Measurements from ENCODE around the gene APOOL. TPM values are rescaled to one million over a fixed set of nuclear protein-coding genes. Genes with fewer than 3 reads are reported as not detected.
A peak's percentile ranks its signal among the peaks of the same experiment; 100 is the strongest.
"Not testable (repeated sequence)": the region's sequence is repeated elsewhere in the genome, so short reads cannot be mapped to it uniquely, and the experiment has no call there.

The APOOL gene
- total RNA-seq, 2 experiments from 2014 or later: 15.4 to 16.5 TPM

DNA sequence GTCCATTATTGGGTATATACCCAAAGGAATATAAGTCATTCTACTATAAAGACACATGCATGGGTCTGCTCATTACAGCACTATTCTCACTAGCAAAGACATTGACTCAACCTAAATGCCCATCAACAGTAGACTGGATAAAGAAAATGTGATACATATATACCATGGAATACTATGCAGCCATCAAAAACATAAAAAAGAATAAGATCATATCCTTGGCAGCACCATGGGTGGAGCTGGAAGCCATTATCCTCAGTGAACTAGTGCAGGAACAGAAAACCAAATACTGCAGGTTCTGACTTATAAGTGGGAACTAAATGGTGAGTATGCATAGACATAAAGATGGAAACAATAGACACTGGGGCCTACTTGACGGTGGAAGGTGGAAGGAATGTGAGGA is 2.3 kb upstream of the APOOL start:
- Mint-ChIP-seq H3K4me3 (no peak overlapping the region), H3K27ac (no peak overlapping the region), H3K9me3 (no peaks in the 10 kb centered on the region), H3K4me1 (ENCODE audit: low read depth) (peaks cover 12% of the 10 kb centered on the region), H3K36me3 (ENCODE audit: low read depth) (no peaks in the 10 kb centered on the region), H3K27me3 (no peaks in the 10 kb centered on the region)
- CTCF ChIA-PET: no interaction called here
- intact Hi-C loops (cut with micrococcal nuclease): no loop called here
- DNase-seq (no peak), ATAC-seq (no peak)
- POLR2A ChIA-PET: no interaction called here
- TF ChIP-seq, protein P1, sequence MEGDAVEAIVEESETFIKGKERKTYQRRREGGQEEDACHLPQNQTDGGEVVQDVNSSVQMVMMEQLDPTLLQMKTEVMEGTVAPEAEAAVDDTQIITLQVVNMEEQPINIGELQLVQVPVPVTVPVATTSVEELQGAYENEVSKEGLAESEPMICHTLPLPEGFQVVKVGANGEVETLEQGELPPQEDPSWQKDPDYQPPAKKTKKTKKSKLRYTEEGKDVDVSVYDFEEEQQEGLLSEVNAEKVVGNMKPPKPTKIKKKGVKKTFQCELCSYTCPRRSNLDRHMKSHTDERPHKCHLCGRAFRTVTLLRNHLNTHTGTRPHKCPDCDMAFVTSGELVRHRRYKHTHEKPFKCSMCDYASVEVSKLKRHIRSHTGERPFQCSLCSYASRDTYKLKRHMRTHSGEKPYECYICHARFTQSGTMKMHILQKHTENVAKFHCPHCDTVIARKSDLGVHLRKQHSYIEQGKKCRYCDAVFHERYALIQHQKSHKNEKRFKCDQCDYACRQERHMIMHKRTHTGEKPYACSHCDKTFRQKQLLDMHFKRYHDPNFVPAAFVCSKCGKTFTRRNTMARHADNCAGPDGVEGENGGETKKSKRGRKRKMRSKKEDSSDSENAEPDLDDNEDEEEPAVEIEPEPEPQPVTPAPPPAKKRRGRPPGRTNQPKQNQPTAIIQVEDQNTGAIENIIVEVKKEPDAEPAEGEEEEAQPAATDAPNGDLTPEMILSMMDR (IDR thresholded peaks at IDR 0.05): no peak

DNA sequence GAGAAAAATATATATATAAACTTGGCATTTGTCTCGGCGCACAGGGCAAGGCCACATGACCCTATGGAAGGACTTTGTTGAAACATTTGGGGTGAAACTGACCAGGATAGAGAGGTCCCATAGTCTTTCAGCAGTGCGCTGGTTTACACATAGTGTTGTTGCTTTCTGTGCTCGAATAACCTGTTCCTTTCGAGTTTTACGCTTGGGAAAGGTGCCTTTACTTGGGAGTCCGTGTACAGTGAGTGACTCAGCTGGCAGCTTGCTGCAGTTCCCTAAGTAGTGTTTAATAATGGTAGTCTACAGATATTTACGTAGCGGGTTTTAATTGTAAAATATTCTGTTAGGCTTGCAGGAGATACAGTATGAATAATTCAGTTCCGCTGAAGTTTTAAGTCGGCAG is 578 bp downstream of the APOOL start:
- Mint-ChIP-seq H3K36me3 (ENCODE audit: low read depth) (peaks cover 2% of the 10 kb centered on the region), H3K4me3 (peak overlapping the region; percentile 82), H3K4me1 (ENCODE audit: low read depth) (peaks cover 25% of the 10 kb centered on the region), H3K27me3 (no peaks in the 10 kb centered on the region), H3K9me3 (peaks cover 2% of the 10 kb centered on the region), H3K27ac (peak overlapping the region; percentile 76)
- POLR2A ChIA-PET: no interaction called here
- CTCF ChIA-PET: no interaction called here
- ATAC-seq (no peak), DNase-seq (no peak)
- TF ChIP-seq, protein P1 (IDR thresholded peaks at IDR 0.05): no peak
- intact Hi-C loops (cut with micrococcal nuclease): no loop called here

DNA sequence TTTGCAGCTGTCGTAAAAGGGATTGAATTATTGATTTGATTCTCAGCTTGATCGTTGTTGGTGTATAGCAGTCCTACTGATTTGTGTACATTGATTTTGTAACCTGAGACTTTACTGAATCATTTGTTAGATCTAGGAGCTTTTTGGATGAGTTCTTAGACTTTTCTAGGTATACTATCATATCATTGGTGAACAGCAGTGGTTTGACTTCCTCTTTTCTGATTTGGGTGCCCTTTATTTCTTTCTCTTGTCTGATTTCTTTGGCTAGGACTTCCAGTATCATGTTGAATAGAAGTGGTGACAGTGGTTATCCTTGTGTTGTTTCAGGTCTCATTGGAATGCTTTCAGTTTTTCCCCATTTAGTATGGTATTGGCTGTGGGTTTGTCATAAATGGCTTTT is 8.4 kb downstream of the APOOL start:
- Mint-ChIP-seq H3K4me1 (ENCODE audit: low read depth) (peaks cover 17% of the 10 kb centered on the region), H3K36me3 (ENCODE audit: low read depth) (peaks cover 23% of the 10 kb centered on the region), H3K9me3 (peaks cover 8% of the 10 kb centered on the region), H3K27me3 (no peaks in the 10 kb centered on the region), H3K27ac (no peak overlapping the region), H3K4me3 (no peak overlapping the region)
- intact Hi-C loops (cut with micrococcal nuclease): no loop called here
- TF ChIP-seq, protein P1 (IDR thresholded peaks at IDR 0.05): no peak
- DNase-seq (no peak), ATAC-seq (no peak)
- CTCF ChIA-PET: interaction anchor here (0.6 kb wide), 1 partner anchor 9 kb away, joined by 3 read pairs; the partner anchor contains the start of gene APOOL
- POLR2A ChIA-PET: no interaction called here

DNA sequence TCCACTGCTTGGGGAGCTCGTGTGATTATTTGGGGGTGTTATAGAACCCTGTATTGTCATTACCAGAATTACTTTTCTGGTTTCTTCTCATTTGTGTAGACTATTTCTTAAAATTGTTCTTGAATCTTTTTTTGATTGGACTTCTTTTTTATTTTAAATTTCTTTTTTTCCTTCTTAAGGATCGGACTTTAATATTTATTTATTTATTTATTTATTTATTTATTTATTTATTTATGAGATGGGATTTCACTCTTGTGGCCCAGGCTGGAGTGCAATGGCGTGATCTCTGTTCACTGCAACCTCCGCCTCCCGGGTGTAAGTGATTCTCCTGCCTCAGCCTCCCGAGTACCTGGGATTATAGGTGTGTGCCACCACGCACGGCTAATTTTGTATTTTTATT is 11.7 kb downstream of the APOOL start:
- H3K4me3 Mint-ChIP-seq; ATAC-seq; intact Hi-C loops (cut with micrococcal nuclease); H3K4me1 Mint-ChIP-seq (ENCODE audit: low read depth); DNase-seq; CTCF ChIA-PET; POLR2A ChIA-PET; H3K27me3 Mint-ChIP-seq; H3K27ac Mint-ChIP-seq: not testable (repeated sequence)
- Mint-ChIP-seq H3K36me3 (ENCODE audit: low read depth) (peaks cover 29% of the 10 kb centered on the region), H3K9me3 (peaks cover 12% of the 10 kb centered on the region)

DNA sequence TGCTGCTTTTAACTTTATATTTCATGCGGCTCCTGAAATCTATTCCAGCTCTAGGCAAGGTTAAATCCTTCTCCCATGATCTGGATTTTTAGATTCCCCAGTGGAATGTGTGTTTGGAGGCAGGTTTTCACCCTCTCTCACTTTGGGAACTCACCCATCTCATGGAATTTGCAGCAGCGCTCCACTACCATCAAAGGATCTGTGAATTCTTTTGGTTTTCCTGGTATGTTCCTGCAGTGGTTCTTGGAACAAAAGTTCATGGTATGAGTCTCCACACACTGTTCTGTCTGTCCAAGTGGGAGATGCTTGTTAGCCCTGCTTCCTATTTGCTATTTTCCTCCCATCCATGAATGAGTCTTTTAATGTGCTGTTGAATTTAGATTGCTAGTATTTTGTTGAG is 14.0 kb downstream of the APOOL start:
- H3K9me3 Mint-ChIP-seq: peaks cover 12% of the 10 kb centered on the region
- H3K36me3 Mint-ChIP-seq (ENCODE audit: low read depth): peaks cover 25% of the 10 kb centered on the region
- intact Hi-C loops (cut with micrococcal nuclease): no loop called here
- ChIA-PET CTCF (no interaction called here), POLR2A (no interaction called here)
- no peaks in the 10 kb centered on the region for H3K27me3 Mint-ChIP-seq
- no peaks in the 10 kb centered on the region for H3K4me1 Mint-ChIP-seq (ENCODE audit: low read depth)
- TF ChIP-seq, protein P1 (IDR thresholded peaks at IDR 0.05): no peak
- no peak overlapping the region for H3K27ac Mint-ChIP-seq
- H3K4me3 Mint-ChIP-seq: no peak overlapping the region
- DNase-seq (no peak), ATAC-seq (no peak)

DNA sequence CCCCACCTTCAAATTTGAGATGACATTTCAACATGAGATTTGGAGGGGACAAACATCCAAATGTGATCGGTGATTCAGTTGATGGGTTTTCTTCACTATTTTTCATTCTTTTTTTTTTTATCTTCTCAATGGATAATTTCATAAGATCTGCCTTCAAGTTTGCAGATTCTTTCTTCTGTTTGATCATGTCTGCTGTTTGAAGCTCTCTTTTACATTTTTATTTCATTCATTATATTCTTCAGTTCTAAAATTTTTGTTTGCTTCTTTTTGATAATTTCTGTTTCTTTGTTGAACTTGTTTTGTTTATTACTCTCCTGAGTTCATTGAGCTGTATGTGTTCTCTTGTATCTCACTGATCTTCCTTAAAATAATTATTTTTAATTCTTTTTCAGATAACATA is 14.8 kb downstream of the APOOL start:
- Mint-ChIP-seq H3K27ac (no peak overlapping the region), H3K9me3 (peaks cover 8% of the 10 kb centered on the region), H3K36me3 (ENCODE audit: low read depth) (peaks cover 23% of the 10 kb centered on the region), H3K27me3 (no peaks in the 10 kb centered on the region), H3K4me1 (ENCODE audit: low read depth) (no peaks in the 10 kb centered on the region), H3K4me3 (no peak overlapping the region)
- no peak for DNase-seq
- intact Hi-C loops (cut with micrococcal nuclease): no loop called here
- POLR2A ChIA-PET: interaction anchor here (1.1 kb wide), 1 partner anchor 13 kb away, joined by 3 read pairs; no protein-coding TSS in a partner anchor
- ATAC-seq: no peak
- TF ChIP-seq, protein P1 (IDR thresholded peaks at IDR 0.05): no peak
- CTCF ChIA-PET: no interaction called here
